ENCODE data around the gene MGAT3.
A peak's percentile ranks its signal among the peaks of the same experiment; 100 is the strongest.
"Not testable (repeated sequence)": the region's sequence is repeated elsewhere in the genome, so short reads cannot be mapped to it uniquely, and the experiment has no call there.

Gene MGAT3

DNA sequence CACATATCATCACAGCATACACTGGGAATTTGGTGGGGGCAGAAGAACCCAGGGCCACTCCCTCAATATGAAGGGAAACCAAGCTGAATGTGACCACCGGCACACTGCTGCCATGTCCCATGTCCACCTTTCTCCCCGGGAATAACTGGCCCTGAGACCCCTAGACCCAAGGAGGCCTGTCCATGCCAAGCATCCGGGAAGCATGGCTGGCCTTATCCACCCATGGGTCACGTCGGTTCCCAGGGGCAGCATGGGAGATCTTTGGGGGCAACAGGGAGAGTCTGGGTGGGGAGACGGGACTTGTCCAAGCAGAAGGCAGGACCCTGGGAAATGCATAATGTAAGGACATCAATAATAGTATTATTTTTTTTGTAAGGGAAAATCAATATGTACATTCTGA, 34.9 kb downstream of the MGAT3 start:
- DNase-seq (ENCODE audit: low read depth) = no peak

DNA sequence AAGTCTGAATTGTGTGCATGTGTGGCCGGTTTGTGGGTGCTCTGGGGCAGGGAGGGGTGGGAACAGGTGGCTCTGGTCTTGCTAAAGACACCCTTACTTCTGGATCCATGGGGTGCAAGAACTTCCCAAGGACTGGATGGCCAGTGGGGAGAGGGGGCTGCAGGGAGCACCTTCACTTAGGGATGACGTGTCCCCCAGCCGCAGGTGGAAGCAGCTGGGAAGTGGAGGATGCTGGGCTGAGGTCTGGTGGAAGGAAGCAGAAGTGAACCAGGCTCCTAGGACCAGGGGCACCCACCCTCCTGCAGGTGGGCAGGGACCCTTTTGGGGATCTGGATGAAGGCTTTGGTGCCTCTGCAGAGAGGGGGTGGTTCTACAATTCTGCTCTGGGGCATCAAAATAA, 35.4 kb downstream of the MGAT3 start:
- DNase-seq (ENCODE audit: low read depth) = no peak

DNA sequence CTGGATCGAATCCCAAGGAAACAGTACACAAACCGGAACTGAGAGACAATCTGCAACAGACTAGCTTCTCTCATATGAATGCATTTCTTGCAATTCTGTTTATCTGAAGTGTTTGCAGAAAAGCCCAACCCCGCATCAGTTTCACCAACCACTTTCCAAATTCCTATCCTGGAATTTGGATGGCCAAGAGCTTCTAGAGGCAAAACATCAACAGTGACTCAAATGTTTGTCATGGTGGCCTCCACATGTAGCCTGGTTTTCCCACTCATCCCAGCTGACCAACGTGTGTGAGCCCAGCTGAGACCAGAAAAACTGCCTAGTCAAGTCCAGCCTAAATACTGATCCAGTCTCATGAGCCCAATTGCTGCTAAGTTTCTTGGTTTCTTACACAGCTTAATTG, 36.9 kb downstream of the MGAT3 start:
- peak; percentile 90 for DNase-seq (ENCODE audit: low read depth)

DNA sequence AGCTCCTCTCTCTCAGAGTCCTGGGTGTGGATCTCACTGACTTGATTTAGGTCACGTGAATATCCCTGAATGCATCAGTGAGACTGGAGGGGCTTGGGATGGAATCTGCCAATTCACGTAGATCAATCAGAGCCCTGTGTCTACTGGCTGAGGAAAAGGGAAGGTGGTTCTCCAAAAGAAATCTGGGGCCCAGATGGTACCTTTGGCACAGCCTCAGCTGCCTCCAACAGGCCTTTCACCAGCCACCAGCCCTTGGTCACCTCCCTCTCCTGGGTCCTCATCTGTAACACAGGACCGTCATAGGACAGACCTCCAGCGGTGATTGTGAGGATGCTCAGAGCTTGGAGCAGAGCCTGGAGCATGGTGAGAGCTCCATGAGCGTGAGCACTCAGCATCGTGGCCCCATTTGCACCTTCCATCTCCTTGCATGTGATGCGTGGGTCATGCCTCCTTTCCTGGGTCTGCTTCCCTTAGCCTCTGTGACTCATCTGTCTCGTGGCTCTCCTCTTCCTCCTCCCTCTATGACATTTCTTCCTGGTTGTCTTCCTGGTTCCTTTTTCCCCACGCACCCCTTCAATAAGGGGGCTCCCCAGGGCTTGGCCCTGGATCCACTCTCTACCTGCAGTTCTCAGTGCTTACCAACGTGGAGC, 37.8 kb downstream of the MGAT3 start:
- peak; percentile 66 for DNase-seq (ENCODE audit: low read depth)

DNA sequence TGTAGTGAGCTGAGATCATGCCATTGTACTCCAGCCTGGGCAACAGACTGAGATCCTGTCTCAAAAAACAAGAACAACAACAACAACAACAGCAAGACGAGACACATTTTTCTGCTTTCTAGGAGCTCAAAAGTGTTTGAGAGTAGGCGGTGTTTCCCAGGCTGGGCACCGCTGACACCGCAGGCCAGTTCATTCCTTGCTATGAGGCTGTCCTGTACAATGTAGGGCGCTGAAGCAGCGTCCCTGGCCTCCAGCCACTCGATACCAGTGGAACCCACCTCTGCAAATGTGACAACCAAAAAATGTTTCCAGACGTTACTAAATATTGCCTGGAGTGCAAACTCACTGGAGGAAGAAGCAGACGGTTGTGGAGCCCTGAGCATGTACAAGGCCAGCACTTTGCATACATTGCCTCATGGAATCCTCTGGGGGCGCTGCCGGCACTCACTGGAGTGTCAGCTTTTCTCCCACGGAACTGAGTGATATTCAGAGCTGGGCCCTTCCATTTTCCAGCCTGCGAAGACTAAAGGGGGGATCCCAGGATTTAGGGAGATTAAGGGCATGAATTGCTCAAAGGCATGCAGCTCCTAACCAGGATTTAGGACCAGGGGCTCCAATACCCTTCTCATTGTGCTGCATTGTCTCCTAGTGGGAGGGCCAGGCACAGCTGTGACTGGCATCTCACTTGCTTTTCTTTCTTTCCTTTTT, 39.5 kb downstream of the MGAT3 start:
- peak; percentile 76 for DNase-seq (ENCODE audit: low read depth)

DNA sequence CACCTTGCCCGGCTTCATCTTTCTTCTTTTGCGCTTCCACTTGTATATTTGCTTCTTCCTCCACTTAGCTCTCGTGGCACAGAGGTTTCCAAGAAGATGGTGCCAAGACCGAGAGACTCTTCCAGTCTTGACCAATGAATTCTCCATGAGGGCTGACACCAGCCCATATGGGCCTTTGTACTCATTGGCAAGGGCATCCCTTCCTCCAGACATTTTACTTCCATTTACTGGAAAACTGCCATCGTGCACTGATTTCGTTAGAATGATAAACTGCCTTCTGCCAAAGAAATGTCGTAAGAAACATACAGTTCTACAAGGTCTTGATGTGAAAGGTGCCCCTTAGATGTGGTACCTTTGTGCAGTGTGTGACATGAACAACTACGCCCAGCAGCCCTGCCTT, 40.6 kb downstream of the MGAT3 start:
- no peak for DNase-seq (ENCODE audit: low read depth)

DNA sequence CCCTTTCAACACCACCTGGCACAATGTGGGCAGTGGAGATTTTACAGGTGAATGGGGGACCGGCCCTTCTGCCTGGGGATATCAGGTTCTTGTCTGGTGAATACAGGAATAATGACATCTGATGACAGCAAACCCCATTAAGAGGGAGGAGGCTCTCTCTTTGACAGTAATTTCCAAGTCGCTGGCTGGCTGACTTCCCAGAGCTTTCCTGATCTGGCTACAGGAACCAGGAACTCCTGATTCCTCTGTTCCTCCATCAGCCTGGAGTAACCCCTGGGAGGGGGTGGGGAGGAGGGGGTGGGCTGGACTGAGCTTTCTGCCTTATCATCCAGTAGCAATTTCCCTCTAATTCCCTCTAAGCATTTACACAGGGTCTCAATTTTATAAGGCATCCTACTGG, 41.6 kb downstream of the MGAT3 start:
- no peak for DNase-seq (ENCODE audit: low read depth)

DNA sequence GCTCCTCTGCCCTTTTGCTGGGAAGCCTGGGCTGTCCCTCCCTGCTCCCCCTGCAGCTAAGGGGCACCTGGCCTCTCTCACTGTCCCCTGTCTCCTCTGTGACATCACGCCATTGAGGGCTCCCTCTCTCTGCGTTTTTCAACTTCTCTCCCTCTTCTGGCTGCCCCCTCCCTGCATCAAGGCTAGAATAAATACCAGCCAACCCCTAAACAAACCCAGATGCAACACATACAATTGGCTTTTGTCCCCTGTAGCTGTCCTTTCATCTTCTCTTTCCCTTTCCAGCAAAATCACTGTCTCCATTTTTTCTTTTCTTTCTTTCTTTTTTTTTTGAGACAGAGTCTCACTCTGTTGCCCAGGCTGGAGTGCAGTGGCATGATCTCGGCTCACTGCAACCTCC, 42.0 kb downstream of the MGAT3 start:
- no peak for DNase-seq (ENCODE audit: low read depth)

DNA sequence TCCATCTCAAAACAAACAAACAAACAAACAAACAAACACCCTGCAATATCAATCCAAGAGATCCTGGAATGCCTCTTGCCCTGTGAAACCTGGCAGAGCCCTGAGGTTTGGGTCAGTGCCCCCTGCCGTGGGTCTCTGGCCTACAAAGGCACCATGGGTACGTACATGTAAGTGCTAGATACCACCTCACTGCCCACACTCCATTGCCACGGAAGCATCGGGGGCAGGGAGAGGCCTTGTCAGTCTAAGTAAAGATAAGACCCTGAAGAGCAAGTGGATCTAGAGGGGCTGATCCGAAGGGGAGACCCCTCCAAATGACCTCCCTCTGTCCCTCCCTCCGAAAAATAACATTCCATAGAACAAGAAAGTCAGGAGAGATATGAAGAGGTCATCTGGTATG, 43.3 kb downstream of the MGAT3 start:
- DNase-seq (ENCODE audit: low read depth) = no peak

DNA sequence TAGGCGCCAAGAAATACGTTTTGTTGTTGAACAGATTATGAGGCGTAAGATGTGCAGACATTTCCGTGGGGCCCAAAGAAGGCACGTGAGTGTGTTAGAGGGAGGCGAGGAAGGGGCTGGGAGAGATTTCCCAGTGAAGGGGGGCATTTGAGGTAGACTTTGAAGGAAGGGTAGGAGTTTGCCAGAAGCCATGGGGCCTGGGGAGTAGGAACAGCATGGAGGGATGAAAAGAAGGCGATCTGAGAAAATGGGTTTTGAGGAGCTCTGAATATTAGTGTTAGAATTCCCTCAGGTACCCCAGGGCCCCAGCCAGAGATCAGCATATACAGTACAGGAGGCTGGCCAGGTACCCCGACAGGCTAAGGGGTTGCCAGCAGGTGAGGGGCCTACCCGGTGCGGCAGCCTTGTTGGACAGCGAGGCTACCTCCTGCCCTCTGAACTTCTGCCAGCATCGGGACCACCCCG, 44.9 kb downstream of the MGAT3 start:
- DNase-seq (ENCODE audit: low read depth) = no peak

DNA sequence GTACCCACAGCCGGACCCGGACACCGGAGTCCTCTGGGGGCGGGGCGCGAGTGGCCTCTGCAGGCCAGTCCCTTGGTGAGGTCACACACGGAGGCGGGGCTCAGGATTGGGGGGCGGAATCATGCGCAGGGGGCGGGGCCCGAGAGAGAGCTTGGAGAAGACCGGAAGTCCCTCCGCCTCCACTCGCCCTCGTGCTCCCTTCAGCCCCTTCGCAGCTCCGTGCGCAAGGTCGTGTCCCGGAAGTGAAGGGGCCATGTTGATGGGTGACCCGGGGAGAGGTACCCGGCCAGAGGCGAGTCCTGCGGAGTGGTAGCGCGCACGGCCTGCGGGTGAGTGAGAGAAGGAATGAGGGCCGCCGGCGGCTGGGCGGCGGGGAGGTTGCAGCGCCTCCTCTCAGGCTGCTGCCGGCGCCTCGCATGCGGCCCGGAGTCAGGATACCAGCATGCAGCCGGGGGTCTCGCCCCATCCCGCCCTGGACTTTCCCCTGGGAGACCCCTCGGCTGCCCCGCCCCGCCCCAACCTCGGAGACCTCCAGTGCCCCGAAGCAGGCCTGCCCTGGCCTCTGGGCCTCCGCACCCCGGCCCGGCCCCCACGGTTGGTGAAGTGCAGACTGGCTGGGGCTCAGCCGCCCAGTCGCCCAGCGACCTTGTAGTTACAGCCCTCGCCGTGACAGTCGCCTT, 45.4 kb downstream of the MGAT3 start, which contains the start of gene MIEF1:
Gene MIEF1, plus strand, starts transcription at position 182 of the 680 bp plus-strand sequence. CDS start 9,005 bp downstream, outside the sequence.
- DNase-seq (ENCODE audit: low read depth) = peak; percentile 97

DNA sequence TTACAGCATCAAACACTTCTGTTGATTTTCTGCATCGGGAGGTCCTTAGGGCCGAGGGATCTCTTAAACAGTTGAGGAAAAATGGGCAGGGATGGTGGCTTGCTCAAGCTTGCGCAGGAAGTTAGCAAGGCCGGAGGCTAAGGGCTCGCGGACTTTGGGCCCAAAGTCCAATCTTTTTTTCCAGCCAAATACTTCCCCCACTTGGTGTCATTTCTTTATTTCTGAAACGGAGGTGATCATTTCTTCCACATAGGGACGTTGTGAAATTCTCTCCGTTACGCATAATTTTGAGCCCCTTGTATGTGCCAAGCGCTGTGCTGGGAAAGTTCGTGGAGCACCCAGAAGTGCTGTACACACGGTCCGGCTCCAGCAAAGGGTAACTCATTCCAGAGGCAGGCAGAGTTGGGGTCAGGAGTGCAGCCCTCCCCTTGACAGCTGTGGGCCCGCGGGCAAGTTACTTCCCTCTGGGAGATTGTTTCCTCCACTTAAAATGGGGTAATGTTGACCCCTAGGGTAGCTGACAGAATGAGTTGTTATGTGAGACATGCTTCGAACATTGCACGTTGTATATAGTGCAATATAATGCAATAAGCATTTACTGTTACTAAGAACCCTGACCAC, 46.1 kb downstream of the MGAT3 start:
- DNase-seq (ENCODE audit: low read depth) = peak; percentile 53

DNA sequence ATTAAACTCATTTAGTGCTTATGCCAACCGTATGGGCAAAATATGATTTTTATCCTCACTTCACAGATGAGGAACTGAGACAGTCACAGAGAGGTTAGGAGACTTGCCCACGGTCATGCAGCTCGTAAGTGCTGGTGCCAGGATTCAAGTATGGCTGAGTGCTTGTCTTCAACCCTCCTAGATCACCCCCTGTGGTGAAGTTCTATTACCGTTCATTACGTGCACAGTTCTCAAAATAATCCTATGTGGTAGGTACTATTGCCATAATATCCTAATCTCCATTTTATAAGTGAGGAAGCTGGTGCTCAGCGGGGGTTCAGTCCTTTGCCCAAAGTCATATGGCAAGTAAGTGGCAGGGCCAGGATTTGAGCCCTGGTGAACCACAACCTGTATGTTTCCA, 46.8 kb downstream of the MGAT3 start:
- no peak for DNase-seq (ENCODE audit: low read depth)

DNA sequence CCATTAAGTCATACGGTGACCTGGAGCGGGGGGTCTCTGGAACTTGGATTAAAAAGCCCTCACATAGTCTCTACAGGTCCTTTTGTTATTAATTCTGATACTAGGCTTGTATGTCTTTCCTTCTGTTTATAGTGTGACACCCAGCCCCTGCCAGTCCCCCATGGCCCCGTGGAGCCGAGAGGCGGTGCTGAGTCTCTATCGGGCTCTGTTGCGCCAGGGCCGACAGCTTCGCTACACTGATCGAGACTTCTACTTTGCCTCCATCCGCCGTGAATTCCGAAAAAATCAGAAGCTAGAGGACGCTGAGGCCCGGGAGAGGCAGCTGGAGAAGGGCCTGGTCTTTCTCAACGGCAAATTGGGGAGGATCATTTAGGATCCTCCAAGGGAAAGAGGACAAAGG, 47.3 kb downstream of the MGAT3 start:
- DNase-seq (ENCODE audit: low read depth) = no peak

DNA sequence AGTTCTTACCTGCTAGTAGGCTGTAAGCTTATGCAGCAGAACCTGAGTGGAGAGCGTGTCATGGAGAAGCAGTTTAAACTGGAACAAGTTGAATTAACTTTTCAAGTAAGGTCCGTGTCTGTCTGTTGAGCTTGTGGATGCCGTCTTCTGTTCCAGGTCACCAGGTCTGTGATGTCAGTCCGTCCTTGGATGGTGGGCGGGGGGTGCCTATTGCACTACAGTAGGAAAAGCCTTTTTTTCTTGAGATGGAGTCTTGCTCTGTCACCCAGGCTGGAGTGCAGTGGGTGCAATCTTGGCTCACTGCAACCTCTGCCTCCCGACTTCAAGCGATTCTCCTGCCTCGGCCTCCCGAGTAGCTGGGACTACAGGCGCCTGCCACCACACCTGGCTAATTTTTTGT, 50.2 kb downstream of the MGAT3 start:
- not testable (repeated sequence) for DNase-seq (ENCODE audit: low read depth)

DNA sequence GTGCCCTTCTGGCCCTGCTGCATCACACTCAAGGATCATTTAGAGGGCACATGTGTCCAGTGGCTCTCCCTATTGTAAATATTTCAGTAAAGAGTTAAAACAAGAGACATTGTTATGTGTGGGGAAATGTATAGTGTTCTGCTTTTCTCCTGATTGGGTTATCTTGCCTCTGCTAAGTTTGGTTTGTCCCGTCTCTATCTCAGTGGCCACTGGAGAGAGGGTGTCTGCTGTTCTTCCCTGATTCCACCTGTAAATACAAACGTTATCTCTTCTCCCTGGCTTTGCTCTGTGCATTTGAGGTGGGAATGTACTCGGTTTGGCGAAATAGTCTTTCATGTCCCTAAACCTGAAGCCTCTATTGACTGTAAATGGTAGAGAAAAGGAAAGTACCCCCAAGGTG, 51.6 kb downstream of the MGAT3 start:
- no peak for DNase-seq (ENCODE audit: low read depth)

DNA sequence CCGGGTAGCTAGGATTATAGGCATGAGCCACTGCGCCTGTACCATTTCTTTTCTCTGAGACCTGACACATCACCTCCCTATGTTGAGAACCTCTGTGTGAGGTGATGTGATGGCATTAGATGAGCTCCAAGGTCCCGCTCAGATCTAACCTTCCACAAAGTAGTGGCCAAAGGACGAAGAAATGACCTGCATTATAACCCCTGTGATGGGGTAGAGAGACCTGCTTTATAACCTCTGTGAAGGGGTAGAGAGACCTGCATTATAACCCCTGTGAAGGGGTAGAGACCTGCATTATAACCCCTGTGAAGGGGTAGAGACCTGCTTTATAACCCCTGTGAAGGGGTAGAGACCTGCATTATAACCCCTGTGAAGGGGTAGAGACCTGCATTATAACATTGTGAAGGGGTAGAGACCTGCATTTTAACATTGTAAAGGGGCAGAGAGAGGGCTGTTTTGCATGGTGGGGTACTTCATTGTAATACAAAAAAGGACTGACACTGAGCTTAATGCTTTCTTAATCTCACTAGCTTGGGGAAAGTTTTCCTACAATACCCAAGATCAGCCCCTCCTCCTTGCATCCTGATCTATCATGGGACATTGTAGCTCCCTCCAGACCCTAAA, 53.8 kb downstream of the MGAT3 start:
- DNase-seq (ENCODE audit: low read depth) = no peak

DNA sequence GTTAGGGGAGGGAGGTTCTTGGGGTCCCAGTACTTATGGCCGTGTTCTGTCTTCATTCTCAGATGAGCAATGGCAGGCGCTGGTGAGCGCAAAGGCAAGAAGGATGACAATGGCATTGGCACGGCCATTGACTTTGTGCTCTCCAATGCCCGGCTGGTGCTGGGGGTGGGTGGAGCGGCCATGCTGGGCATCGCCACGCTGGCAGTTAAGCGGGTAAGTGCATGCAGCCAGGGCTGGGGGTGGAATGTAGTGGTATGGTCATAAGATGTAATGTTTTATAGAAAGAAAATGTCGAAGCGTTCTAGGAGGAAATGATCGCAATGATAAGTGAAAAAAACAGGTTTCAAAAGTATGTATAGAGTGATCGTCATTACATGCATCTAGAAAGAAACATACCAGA, 54.4 kb downstream of the MGAT3 start:
- DNase-seq (ENCODE audit: low read depth) = no peak

DNA sequence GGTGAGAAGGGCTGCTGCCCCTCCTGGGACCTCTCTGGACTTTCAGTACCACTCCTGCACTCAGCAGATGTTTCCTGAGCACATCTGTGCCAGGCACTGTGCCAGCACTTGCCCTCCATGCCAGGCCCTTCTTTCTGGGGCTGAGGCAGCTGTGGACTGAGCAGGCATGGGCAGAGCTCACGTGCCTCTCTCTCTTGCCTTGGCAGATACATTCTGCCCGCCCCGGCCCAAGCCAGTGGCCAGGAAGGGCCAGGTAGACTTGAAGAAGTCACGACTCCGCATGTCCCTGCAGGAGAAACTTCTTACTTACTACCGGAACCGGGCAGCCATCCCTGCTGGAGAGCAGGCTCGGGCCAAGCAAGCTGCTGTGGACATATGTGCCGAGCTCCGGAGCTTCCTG, 55.2 kb downstream of the MGAT3 start:
- DNase-seq (ENCODE audit: low read depth) = no peak

DNA sequence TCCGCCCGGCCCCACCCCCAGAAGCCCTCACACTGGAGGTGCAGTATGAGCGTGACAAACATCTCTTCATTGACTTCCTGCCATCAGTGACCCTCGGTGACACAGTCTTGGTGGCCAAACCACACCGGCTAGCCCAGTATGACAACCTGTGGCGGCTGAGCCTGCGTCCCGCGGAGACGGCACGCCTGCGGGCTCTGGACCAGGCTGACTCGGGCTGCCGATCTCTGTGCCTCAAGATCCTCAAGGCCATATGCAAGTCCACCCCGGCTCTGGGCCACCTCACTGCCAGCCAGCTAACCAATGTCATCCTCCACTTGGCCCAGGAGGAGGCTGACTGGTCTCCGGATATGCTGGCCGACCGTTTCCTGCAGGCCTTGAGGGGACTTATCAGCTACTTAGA, 57.0 kb downstream of the MGAT3 start:
- DNase-seq (ENCODE audit: low read depth) = no peak

DNA sequence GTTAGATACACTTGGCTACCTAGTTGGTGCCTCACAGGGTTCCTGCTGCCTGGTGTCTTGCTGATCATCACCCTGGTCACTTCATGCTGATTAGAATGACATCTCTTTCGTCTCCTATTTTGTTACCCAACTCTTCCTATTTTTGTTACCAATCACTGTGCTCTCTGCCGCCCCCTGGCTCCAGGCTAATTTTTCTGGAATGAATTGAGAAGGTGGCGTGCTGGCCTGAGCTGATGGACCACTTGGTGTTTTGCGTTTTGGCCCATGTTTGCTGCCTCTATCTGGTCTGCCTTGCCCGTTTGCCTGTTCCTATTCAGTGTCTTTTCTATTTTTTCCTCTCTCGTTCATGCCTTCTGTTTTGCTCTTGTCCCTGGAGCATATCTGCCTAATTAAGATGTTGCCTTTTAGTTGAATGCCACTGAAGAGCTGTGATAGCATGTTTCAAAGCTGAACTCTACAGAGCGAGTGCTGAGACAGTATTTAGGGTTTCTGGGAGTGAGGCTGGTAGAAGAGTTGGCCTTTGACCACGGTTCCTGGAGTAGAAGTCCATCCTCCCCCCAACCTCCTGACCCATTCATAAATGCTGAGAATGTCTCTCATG, 57.7 kb downstream of the MGAT3 start:
- peak; percentile 61 for DNase-seq (ENCODE audit: low read depth)

All from ELR (cell line).